GM12891 (cell line): ENCODE measurements around the gene MFN1.
A peak's percentile ranks its signal among the peaks of the same experiment; 100 is the strongest.

Experiments used
- DNase-seq: peaks from one replicate; pipeline ENCODE4 v3.0.0; 2011; ENCODE audit warnings: low spot score; ENCODE audit not compliant: insufficient read length
- FAIRE-seq: peaks from 2 replicates; lab custom pipeline; 2011; peaks lifted over from hg19 to GRCh38; lab: Jason Lieb, UNC
- PAX5 ChIP-seq: IDR thresholded peaks from 2 replicates; pipeline ENCODE4 v1.6.1; 2011; ENCODE audit warnings: low read length, moderate library complexity, mild to moderate bottlenecking; ENCODE audit not compliant: insufficient read depth, severe bottlenecking
- POLR2A ChIP-seq: IDR thresholded peaks from 2 replicates; pipeline ENCODE4 v1.6.1; 2011; ENCODE audit warnings: low read depth, low read length, control low read depth
- POLR2AphosphoS5 ChIP-seq: IDR thresholded peaks from 2 replicates; pipeline ENCODE4 v1.6.1; 2011; ENCODE audit warnings: low read depth, low read length, control low read depth
- POU2F2 ChIP-seq: IDR thresholded peaks from 2 replicates; pipeline ENCODE4 v1.6.1; 2011; ENCODE audit warnings: low read depth, mild to moderate bottlenecking, control low read depth, low read length, moderate library complexity
- SPI1 ChIP-seq: IDR thresholded peaks from 2 replicates; pipeline ENCODE4 v1.6.1; 2011; ENCODE audit warnings: low read depth, low read length, control low read depth
- TAF1 ChIP-seq: IDR thresholded peaks from 2 replicates; pipeline ENCODE4 v1.6.1; 2011; ENCODE audit warnings: low read depth, low read length, control low read depth

The MFN1 gene

DNA sequence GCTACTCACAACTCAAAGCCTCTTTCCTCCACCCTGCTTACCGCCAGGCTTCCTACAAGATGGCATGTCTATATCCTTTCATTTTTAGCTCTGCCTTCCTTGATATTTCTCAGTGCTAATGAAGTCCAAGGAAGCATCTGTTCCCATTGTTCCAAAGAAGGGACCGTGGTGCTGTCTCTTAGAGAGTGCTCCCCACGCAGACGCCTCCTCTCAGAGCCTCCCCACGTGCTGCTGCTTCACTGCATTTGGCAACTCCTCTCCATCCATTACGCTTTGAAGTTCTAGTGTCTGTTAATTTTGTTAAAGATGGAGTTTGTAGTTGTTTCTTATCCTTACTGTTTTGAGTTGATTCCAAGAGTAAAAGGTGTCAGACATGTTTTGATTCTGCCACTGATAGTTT, 77.6 kb downstream of the MFN1 start:
- TF ChIP-seq POU2F2 = no peak
- TF ChIP-seq SPI1 = no peak
- TF ChIP-seq TAF1 = no peak
- TF ChIP-seq POLR2A = no peak
- TF ChIP-seq PAX5 = no peak
- no peak for TF ChIP-seq POLR2AphosphoS5
- FAIRE-seq (no peak), DNase-seq (no peak)

DNA sequence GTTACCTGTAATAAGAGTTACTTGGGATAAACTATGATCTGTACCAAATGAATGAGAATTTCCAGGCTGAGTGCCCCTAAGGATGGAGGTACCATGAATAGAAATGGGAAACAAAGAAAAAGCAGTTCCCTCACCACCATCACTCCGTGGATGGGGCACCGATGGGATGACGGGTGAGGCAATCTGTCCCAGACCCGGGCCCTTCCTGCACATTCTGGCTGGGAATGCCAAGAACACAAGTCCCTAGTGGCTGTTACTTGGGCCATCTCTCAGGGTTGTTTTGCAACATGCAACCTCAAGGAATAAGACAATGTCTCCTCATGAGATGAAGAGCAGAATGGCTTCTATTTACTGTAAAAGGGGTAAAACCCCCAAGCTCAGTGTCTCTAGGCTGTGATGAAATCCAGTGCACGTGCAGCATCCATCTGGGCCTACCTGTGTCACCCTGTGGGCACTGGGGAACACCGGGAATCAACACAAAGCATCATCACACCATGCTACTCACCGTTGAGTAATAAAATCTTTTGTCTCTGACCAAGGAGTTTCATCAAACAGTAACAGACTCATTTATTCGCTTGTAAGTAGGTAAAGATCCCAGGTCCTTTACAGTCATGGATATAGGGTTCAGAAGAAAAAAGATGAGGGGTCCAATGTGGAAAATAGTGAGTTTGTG, 81.5 kb downstream of the MFN1 start:
- TF ChIP-seq PAX5 (no peak), TAF1 (no peak), POLR2AphosphoS5 (no peak), POU2F2 (no peak), SPI1 (no peak), POLR2A (no peak)
- no peak for FAIRE-seq
- DNase-seq = no peak

GRCh38 chr3:179430277-179430870, 82.9 kb downstream of the MFN1 start:
- no peak for TF ChIP-seq PAX5
- TF ChIP-seq SPI1 = no peak
- TF ChIP-seq POLR2A = no peak
- no peak for TF ChIP-seq POU2F2
- TF ChIP-seq TAF1 = no peak
- TF ChIP-seq POLR2AphosphoS5 = no peak
- DNase-seq = no peak
- no peak for FAIRE-seq

- no peak for DNase-seq
Measured at GRCh38 chr3:179432021-179432420, 84.5 kb downstream of the MFN1 start.

DNA sequence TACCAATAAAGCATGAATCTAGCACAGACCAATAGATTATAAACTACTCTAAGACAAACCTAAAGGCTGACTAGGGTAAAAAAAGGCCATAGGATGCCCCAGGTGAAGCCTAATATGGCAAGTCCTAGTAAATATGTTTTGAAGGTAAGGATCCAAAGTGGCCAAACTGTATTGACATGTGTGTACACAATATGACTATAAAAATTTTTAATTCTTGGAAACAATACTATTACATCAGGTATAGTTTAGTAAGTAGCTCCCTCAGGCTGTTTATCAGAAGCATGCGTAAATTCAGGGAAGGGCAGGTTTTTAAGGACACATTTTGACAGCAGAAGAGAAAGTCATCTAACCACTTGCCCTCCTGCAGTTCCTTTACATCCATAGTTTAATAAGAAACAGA, 84.9 kb downstream of the MFN1 start:
- DNase-seq (no peak), FAIRE-seq (no peak)
- no peak for TF ChIP-seq POU2F2
- no peak for TF ChIP-seq POLR2AphosphoS5
- no peak for TF ChIP-seq TAF1
- no peak for TF ChIP-seq POLR2A
- no peak for TF ChIP-seq PAX5
- TF ChIP-seq SPI1 = no peak

More at GRCh38 chr3:179432021-179432420, 84.5 kb downstream of the MFN1 start:
- TF ChIP-seq SPI1 = peak; percentile 10; the same call in 1 of the 2 replicates
- TF ChIP-seq POLR2A = no peak
- no peak for TF ChIP-seq PAX5
- TF ChIP-seq POU2F2 = no peak
- TF ChIP-seq TAF1 = no peak
- no peak for TF ChIP-seq POLR2AphosphoS5
- FAIRE-seq = peak; percentile 66

DNA sequence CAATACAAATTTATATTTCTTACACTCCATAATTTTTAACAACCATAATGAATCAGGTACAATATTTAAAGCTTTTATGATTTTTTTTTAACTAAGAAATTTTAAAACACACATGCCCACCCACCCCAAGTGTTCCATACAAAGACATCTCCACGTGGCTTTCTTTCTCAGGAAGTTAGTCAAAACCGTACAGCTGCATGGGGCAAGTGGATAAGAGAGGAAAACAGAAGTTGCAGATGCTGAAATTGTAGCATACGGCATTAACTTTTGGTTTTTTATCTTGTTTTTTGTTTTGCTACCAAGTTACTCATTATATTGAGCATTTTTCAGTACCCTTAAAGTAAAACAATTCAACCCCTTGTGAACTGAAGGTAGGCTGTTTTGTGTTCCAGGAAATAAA, 89.0 kb downstream of the MFN1 start:
- FAIRE-seq (no peak), DNase-seq (no peak)
- TF ChIP-seq SPI1 (no peak), PAX5 (no peak), TAF1 (no peak), POLR2AphosphoS5 (no peak), POU2F2 (no peak), POLR2A (no peak)

DNA sequence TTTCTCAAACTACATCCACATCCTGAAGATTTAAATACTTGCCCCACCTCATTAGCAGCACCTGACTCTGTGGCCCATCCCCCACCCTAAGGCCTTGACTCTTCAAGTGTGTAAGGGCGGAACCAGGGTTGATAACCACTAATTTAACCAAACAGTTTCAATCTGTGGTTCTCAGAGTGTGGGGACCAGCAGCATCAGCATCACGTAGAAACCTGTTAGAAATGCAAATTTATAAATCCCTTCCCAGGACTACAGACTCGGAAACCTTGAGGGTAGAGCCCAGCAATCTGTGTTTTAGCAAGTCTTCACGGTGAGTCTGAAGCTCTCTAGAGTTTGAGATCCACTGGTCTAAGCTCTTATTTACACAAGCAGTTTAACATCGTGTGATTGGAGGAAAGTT, 91.3 kb downstream of the MFN1 start:
- DNase-seq (no peak), FAIRE-seq (peak; percentile 76)
- no peak for TF ChIP-seq TAF1
- TF ChIP-seq POU2F2 = 0 out of 2 replicates have a peak, but pooled peaks have one; percentile 64
- TF ChIP-seq POLR2AphosphoS5 = no peak
- TF ChIP-seq PAX5 = no peak
- TF ChIP-seq POLR2A = no peak
- no peak for TF ChIP-seq SPI1
